Measurements from ENCODE around the gene CFAP119.

CFAP119 gene

DNA sequence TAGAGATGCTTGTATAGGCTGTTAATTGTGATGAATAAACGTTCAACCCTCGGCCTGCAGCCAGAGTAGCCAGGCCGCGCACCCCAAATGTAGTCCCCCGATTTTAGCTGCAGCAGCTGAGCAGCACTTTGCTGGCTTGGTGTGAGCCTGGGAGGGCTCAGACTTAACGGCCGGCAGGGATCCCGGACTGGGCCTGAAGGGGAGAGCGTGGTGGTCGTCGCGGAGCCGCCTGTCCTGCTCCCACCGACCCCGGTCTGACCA, 13.2 kb upstream of the CFAP119 start:
- no peaks in the 10 kb centered on the region for H3K9me3 ChIP-seq (ENCODE audit: insufficient read depth, low read length)
- no peak overlapping the region for H3K9ac ChIP-seq (ENCODE audit: low read length)
- H3K4me2 ChIP-seq (ENCODE audit: low read length) = no peak overlapping the region
- no peaks in the 10 kb centered on the region for H4K20me1 ChIP-seq (ENCODE audit: insufficient read depth, low read length)
- no peak overlapping the region for H3K4me3 ChIP-seq (ENCODE audit: low read length)
- H2AFZ ChIP-seq (ENCODE audit: low read depth, low read length) = no peak overlapping the region
- no peak for TF ChIP-seq CTCF (IDR thresholded peaks at IDR 0.05; ENCODE audit: low read depth, low read length)
- TF ChIP-seq EZH2phosphoT487 (IDR thresholded peaks at IDR 0.05; ENCODE audit: low read depth) = no peak
- H3K79me2 ChIP-seq (ENCODE audit: low read length) = no peaks in the 10 kb centered on the region
- no peaks in the 10 kb centered on the region for H3K4me1 ChIP-seq (ENCODE audit: low read length)
- no peaks in the 10 kb centered on the region for H3K27me3 ChIP-seq (ENCODE audit: low read depth, low read length)
- peaks cover 30% of the 10 kb centered on the region for H3K36me3 ChIP-seq (replicated peaks; ENCODE audit: low read depth, low read length)
- no peak overlapping the region for H3K27ac ChIP-seq (ENCODE audit: low read length)

DNA sequence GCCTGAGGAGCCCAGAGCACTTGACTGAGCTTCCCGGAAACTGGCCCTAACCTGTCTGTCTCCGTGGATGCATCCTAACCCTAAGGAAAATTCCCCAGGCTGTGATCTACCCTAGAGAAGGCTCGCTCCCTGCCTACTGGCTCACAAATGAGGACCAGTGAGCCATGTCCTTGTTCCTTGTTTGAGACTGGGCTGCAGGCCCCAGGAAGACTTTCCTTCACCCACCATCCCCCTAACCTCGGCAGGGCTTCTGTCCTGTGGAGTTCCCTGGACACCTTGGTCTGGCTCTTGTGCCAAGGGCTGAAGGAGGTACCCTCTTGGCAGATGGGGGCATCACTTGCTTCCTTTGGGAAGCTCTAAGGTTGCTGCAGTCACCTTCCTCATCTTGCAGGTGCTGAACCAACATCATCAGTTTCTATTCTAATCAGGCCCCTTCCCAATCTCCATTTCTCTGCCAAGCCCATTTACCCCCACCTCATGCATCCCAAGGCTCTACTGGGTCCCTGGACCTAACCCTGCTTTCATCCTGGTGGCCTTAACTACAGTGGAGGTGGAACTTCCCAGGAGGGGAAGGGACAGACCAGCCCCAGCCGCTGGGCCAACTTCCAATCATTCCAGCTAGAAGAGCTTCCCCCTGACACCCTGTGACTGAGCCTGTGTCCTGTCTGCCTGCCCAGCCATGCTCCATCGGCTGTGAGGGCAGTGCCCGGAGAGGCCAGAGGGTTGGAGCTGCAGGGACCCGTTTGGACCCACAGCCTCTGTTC, 12.7 kb upstream of the CFAP119 start:
- H2AFZ ChIP-seq (ENCODE audit: low read depth, low read length) = no peak overlapping the region
- no peaks in the 10 kb centered on the region for H4K20me1 ChIP-seq (ENCODE audit: insufficient read depth, low read length)
- H3K4me3 ChIP-seq (ENCODE audit: low read length) = no peak overlapping the region
- TF ChIP-seq CTCF (IDR thresholded peaks at IDR 0.05; ENCODE audit: low read depth, low read length) (no peak), EZH2phosphoT487 (IDR thresholded peaks at IDR 0.05; ENCODE audit: low read depth) (no peak)
- H3K4me1 ChIP-seq (ENCODE audit: low read length) = no peaks in the 10 kb centered on the region
- no peaks in the 10 kb centered on the region for H3K79me2 ChIP-seq (ENCODE audit: low read length)
- H3K27ac ChIP-seq (ENCODE audit: low read length) = no peak overlapping the region
- H3K36me3 ChIP-seq (replicated peaks; ENCODE audit: low read depth, low read length) = peaks cover 31% of the 10 kb centered on the region
- no peak overlapping the region for H3K4me2 ChIP-seq (ENCODE audit: low read length)
- no peaks in the 10 kb centered on the region for H3K9me3 ChIP-seq (ENCODE audit: insufficient read depth, low read length)
- H3K9ac ChIP-seq (ENCODE audit: low read length) = no peak overlapping the region
- H3K27me3 ChIP-seq (ENCODE audit: low read depth, low read length) = no peaks in the 10 kb centered on the region

- peaks cover 39% of the 10 kb centered on the region for H3K36me3 ChIP-seq (replicated peaks; ENCODE audit: low read depth, low read length)
Observed at GRCh38 chr16:30773826-30774225, 12.0 kb upstream of the CFAP119 start.

GRCh38 chr16:30771726-30772125, 9.9 kb upstream of the CFAP119 start:
- H3K27ac ChIP-seq (ENCODE audit: low read length) = no peak overlapping the region
- H3K27me3 ChIP-seq (ENCODE audit: low read depth, low read length) = no peaks in the 10 kb centered on the region
- H3K79me2 ChIP-seq (ENCODE audit: low read length) = no peaks in the 10 kb centered on the region
- no peak for TF ChIP-seq EZH2phosphoT487 (IDR thresholded peaks at IDR 0.05; ENCODE audit: low read depth)
- no peak for TF ChIP-seq CTCF (IDR thresholded peaks at IDR 0.05; ENCODE audit: low read depth, low read length)
- no peak overlapping the region for H3K4me3 ChIP-seq (ENCODE audit: low read length)
- H3K9me3 ChIP-seq (ENCODE audit: insufficient read depth, low read length) = no peaks in the 10 kb centered on the region
- H4K20me1 ChIP-seq (ENCODE audit: insufficient read depth, low read length) = no peaks in the 10 kb centered on the region
- no peak overlapping the region for H3K9ac ChIP-seq (ENCODE audit: low read length)
- H3K36me3 ChIP-seq (replicated peaks; ENCODE audit: low read depth, low read length) = peaks cover 59% of the 10 kb centered on the region
- no peak overlapping the region for H3K4me2 ChIP-seq (ENCODE audit: low read length)
- H3K4me1 ChIP-seq (ENCODE audit: low read length) = no peaks in the 10 kb centered on the region
- H2AFZ ChIP-seq (ENCODE audit: low read depth, low read length) = no peak overlapping the region

More at GRCh38 chr16:30773826-30774225, 12.0 kb upstream of the CFAP119 start:
- TF ChIP-seq EZH2phosphoT487 (IDR thresholded peaks at IDR 0.05; ENCODE audit: low read depth) (no peak), CTCF (IDR thresholded peaks at IDR 0.05; ENCODE audit: low read depth, low read length) (no peak)
- H3K4me1 ChIP-seq (ENCODE audit: low read length) = no peaks in the 10 kb centered on the region
- no peaks in the 10 kb centered on the region for H3K9me3 ChIP-seq (ENCODE audit: insufficient read depth, low read length)
- no peak overlapping the region for H3K4me3 ChIP-seq (ENCODE audit: low read length)
- H3K79me2 ChIP-seq (ENCODE audit: low read length) = no peaks in the 10 kb centered on the region
- no peaks in the 10 kb centered on the region for H3K27me3 ChIP-seq (ENCODE audit: low read depth, low read length)
- no peak overlapping the region for H3K27ac ChIP-seq (ENCODE audit: low read length)
- no peaks in the 10 kb centered on the region for H4K20me1 ChIP-seq (ENCODE audit: insufficient read depth, low read length)
- H2AFZ ChIP-seq (ENCODE audit: low read depth, low read length) = no peak overlapping the region
- no peak overlapping the region for H3K9ac ChIP-seq (ENCODE audit: low read length)
- no peak overlapping the region for H3K4me2 ChIP-seq (ENCODE audit: low read length)
